Nucleus accumbens (tissue), 56 donors: ENCODE measurements around the gene FOXK1.

Source experiments
- DNase-seq, 56 donors: peaks; one replicate each; lab custom pipeline; 2025; lab: John Stamatoyannopoulos, UW

The FOXK1 gene

GRCh38 chr7:4809091-4809591, 127.0 kb downstream of the FOXK1 start:
- peak in 15 of 56 donors; percentile 5 to 45 (median 22) for DNase-seq

GRCh38 chr7:4809666-4810065, 127.6 kb downstream of the FOXK1 start:
- peak in 2 of 56 donors; percentile 11 to 30 for DNase-seq

GRCh38 chr7:4814433-4814832, 132.3 kb downstream of the FOXK1 start:
- DNase-seq: no peak

- DNase-seq: no peak
Measured at GRCh38 chr7:4815121-4815520, 133.0 kb downstream of the FOXK1 start.

GRCh38 chr7:4815609-4816418, 133.7 kb downstream of the FOXK1 start:
- DNase-seq: no peak

- no peak for DNase-seq
Measured at GRCh38 chr7:4816419-4817080, 134.5 kb downstream of the FOXK1 start.

GRCh38 chr7:4817178-4817901, 135.2 kb downstream of the FOXK1 start:
- no peak for DNase-seq

- DNase-seq: no peak
Measured at GRCh38 chr7:4818000-4818794, 136.1 kb downstream of the FOXK1 start.

GRCh38 chr7:4819560-4820404, 137.7 kb downstream of the FOXK1 start:
- DNase-seq: no peak

GRCh38 chr7:4820405-4820966, 138.4 kb downstream of the FOXK1 start:
- no peak for DNase-seq
